ENCODE measurements around the gene LEF1. TPM values are rescaled to one million over a fixed set of nuclear protein-coding genes. Genes with fewer than 3 reads are reported as not detected.

The LEF1 gene
- total and polyA plus RNA-seq, 2 donors (not counting 3 experiments of a cell fraction or from before 2014, with no cell fraction given): 0.46 TPM; not detected in 1

DNA sequence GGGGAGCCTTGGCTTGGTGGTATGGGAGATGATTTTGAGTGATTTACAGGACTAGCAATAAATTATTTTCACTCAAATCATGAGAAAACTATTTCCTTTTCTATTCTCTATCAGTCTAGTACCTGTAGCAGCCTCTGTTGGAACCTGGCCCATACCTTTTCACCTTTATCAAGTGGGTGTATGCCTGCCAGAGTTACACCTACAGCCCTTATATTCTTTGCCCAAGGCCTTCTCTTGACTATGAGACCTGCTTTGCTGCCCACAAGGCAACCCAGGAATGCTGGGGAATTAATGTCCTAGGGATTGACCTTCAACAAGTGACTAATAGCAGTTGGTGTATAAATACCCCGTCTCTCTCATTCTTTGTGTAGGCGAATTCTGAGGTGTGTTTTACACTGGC is 20.0 kb upstream of the LEF1 start:
- no peak overlapping the region for H3K27ac ChIP-seq (ENCODE audit: insufficient read depth, low read depth, low read length)
- H3K36me3 ChIP-seq (ENCODE audit: control insufficient read depth in 2 of 2, extremely low read depth in 1 of 2, insufficient read depth in 2 of 2, low read length in 2 of 2): no peaks in the 10 kb centered on the region
- no peaks in the 10 kb centered on the region for H3K79me2 ChIP-seq (ENCODE audit: control insufficient read depth, insufficient read depth, low read length)
- ChIA-PET CTCF (no interaction called here), POLR2A (no interaction called here)
- no peaks in the 10 kb centered on the region for H3K4me1 ChIP-seq (ENCODE audit: control insufficient read depth, extremely low read depth, insufficient read depth, low read length)
- H3K9ac ChIP-seq (replicated peaks; ENCODE audit: extremely low read depth, insufficient read depth, low read length): no peak overlapping the region
- no peak overlapping the region for H3K4me3 ChIP-seq (replicated peaks in 1 of 3; ENCODE audit: insufficient read depth in 1 of 3, low read depth in 1 of 3, low read length in 3 of 3)
- intact Hi-C loops (cut with micrococcal nuclease) (no loop called here), dilution Hi-C loops (cut with MboI; ENCODE audit: extremely low pct_ligation_motif_present, low sequenced_read_pairs) (no loop called here)
- H3K4me2 ChIP-seq (ENCODE audit: insufficient read depth, low read length): no peak overlapping the region
- peaks cover 2 to 3% of the 10 kb centered on the region in 2 experiments for H3K27me3 ChIP-seq (ENCODE audit: control insufficient read depth in 2 of 2, insufficient read depth in 2 of 2, low read length in 2 of 2)
- H3K9me3 ChIP-seq (replicated peaks; ENCODE audit: control insufficient read depth, insufficient read depth, low read length): no peaks in the 10 kb centered on the region
- FAIRE-seq: no peak
- no peaks in the 10 kb centered on the region for H4K20me1 ChIP-seq (replicated peaks; ENCODE audit: control insufficient read depth, extremely low read depth, insufficient read depth, low read length)
- no peaks in the 10 kb centered on the region for H3K9me1 ChIP-seq (replicated peaks; ENCODE audit: control insufficient read depth, extremely low read depth, insufficient read depth, low read length)
- DNase-seq (ENCODE audit: low read depth, low spot score): no peak
- TF ChIP-seq MYC (IDR thresholded peaks at IDR 0.05; ENCODE audit: low read depth, low read length): no peak
- no peak for TF ChIP-seq POLR2A (IDR thresholded peaks at IDR 0.05; ENCODE audit: low read depth, low read length)
- no peak for TF ChIP-seq MAX (IDR thresholded peaks at IDR 0.05; ENCODE audit: insufficient read depth, insufficient read length)
- TF ChIP-seq EZH2 (IDR thresholded peaks at IDR 0.05; ENCODE audit: borderline replicate concordance, low read depth, low read length, severe bottlenecking): no peak
- TF ChIP-seq FOS (IDR thresholded peaks at IDR 0.05; ENCODE audit: borderline replicate concordance, insufficient read depth, low read length): no peak
- no peak for TF ChIP-seq JUN (IDR thresholded peaks at IDR 0.05; ENCODE audit: borderline replicate concordance, insufficient read depth, insufficient read length, low read depth)
- no peak for TF ChIP-seq GATA2 (IDR thresholded peaks at IDR 0.05; ENCODE audit: insufficient read depth, insufficient read length, low read depth, low read length)
- TF ChIP-seq CTCF (IDR thresholded peaks at IDR 0.05; ENCODE audit: extremely low read depth in 1 of 2, insufficient read depth in 1 of 2, low read depth in 1 of 2, low read length in 2 of 2): no peak
- no peak for TF ChIP-seq POLR2AphosphoS5 (IDR thresholded peaks at IDR 0.05; ENCODE audit: insufficient read depth, low read depth, low read length)
- H2AFZ ChIP-seq (ENCODE audit: low read depth, low read length): no peak overlapping the region
- BruUV-seq (replicated peaks): no TSS peak

Measured in endothelial cell of umbilical vein (primary cell).